Esophagus (tissue), 2 donors: ENCODE measurements around the gene F13B. TPM values are rescaled to one million over a fixed set of nuclear protein-coding genes. Genes with fewer than 3 reads are reported as not detected.
"Not testable (repeated sequence)": the region's sequence is repeated elsewhere in the genome, so short reads cannot be mapped to it uniquely, and the experiment has no call there.

Experiments
- H3K27ac ChIP-seq, 2 donors: one replicate each; pipeline ENCODE4 v1.5.1; 2013; ENCODE audit warnings: low read depth in 2 of 2, mild to moderate bottlenecking in 2 of 2, inconsistent platforms in 1 of 2, low read length in 1 of 2, moderate library complexity in 1 of 2
- H3K27me3 ChIP-seq, 2 donors: one replicate each; pipeline ENCODE4 v1.6.1; 2013; ENCODE audit warnings: low read length in 2 of 2, control low read depth in 1 of 2, mild to moderate bottlenecking in 1 of 2; ENCODE audit not compliant: insufficient read depth in 2 of 2, control insufficient read depth in 1 of 2
- H3K36me3 ChIP-seq, 2 donors: one replicate each; pipeline ENCODE4 v1.6.1; 2013; ENCODE audit warnings: low read length in 1 of 2; ENCODE audit not compliant: control insufficient read depth in 2 of 2, insufficient read depth in 2 of 2
- H3K4me1 ChIP-seq, 2 donors: one replicate each; pipeline ENCODE4 v1.6.1; 2013; ENCODE audit warnings: low read length in 1 of 2; ENCODE audit not compliant: control insufficient read depth in 2 of 2, insufficient read depth in 2 of 2
- H3K4me3 ChIP-seq, 2 donors: one replicate each; pipeline ENCODE4 v1.5.1; 2013; ENCODE audit warnings: low read length in 2 of 2, mild to moderate bottlenecking in 2 of 2, low read depth in 1 of 2, moderate library complexity in 1 of 2
- H3K9me3 ChIP-seq, 2 donors: one replicate each; pipeline ENCODE4 v1.6.1; 2013; ENCODE audit warnings: mild to moderate bottlenecking in 2 of 2, low read depth in 1 of 2, low read length in 1 of 2, moderate library complexity in 1 of 2; ENCODE audit not compliant: control insufficient read depth in 2 of 2, insufficient read depth in 1 of 2
- WGBS, 2 donors: extraction: QIAGEN DNeasy Blood & Tissue Kit; methylation state at CpG; one replicate each; pipeline ENCODE4 v1.1.7; 2013; 5-methylcytosine and 5-hydroxymethylcytosine counted together
- polyA plus RNA-seq, 2 donors: library from polyadenylated mRNA; stranded (reverse); fragments of 200-250 nt; gene quantifications; one replicate each; pipeline ENCODE4 v1.2.3, GENCODE V29; 2013
- donor health status: healthy with polysubstance abuse.
- donor health status: Bipolar disorder and iron deficiency.

F13B gene
- polyA plus RNA-seq, 2 donors: not detected

- Histone ChIP-seq H3K9me3 (no peaks in the 10 kb centered on the region), H3K36me3 (no peaks in the 10 kb centered on the region), H3K4me3 (no peak overlapping the region), H3K4me1 (no peaks in the 10 kb centered on the region), H3K27me3 (peaks cover 0 to 2% of the 10 kb centered on the region in 2 donors), H3K27ac (no peak overlapping the region)
- WGBS, 2 donors: 70 to 76% methylated on average over 2 of the region's 2 CpGs
Measured at GRCh38 chr1:197062692-197063091, 4.4 kb downstream of the F13B start.

GRCh38 chr1:197049100-197049499, 18.0 kb downstream of the F13B start:
- Histone ChIP-seq H3K36me3 (no peaks in the 10 kb centered on the region), H3K27ac (no peak overlapping the region), H3K27me3 (no peaks in the 10 kb centered on the region), H3K4me3 (no peak overlapping the region), H3K4me1 (no peaks in the 10 kb centered on the region), H3K9me3 (no peaks in the 10 kb centered on the region)

- Histone ChIP-seq H3K9me3 (no peaks in the 10 kb centered on the region), H3K4me3 (no peak overlapping the region), H3K27me3 (no peaks in the 10 kb centered on the region), H3K36me3 (no peaks in the 10 kb centered on the region), H3K27ac (no peak overlapping the region), H3K4me1 (no peaks in the 10 kb centered on the region)
- 32 to 59% methylated on average over 2 of the region's 4 CpGs for WGBS, 2 donors
Measured at GRCh38 chr1:197042676-197043341, 24.3 kb downstream of the F13B start.

- H3K4me3 ChIP-seq: no peak overlapping the region
- no peaks in the 10 kb centered on the region for H3K27me3 ChIP-seq
- H3K36me3 ChIP-seq: no peaks in the 10 kb centered on the region
- no peaks in the 10 kb centered on the region for H3K4me1 ChIP-seq
- no peak overlapping the region for H3K27ac ChIP-seq
- no peaks in the 10 kb centered on the region for H3K9me3 ChIP-seq
- 71 to 72% methylated on average over 7 of the region's 7 CpGs for WGBS, 2 donors
Measured at GRCh38 chr1:197041486-197042353, 25.3 kb downstream of the F13B start.

GRCh38 chr1:197036861-197037260, 30.2 kb downstream of the F13B start:
- no peaks in the 10 kb centered on the region for H3K9me3 ChIP-seq
- no peak overlapping the region for H3K27ac ChIP-seq
- WGBS, 2 donors: 92 to 93% methylated on average over 3 of the region's 3 CpGs
- H3K4me1 ChIP-seq: no peaks in the 10 kb centered on the region
- no peaks in the 10 kb centered on the region for H3K27me3 ChIP-seq
- H3K36me3 ChIP-seq: no peaks in the 10 kb centered on the region
- H3K4me3 ChIP-seq: no peak overlapping the region

- H3K4me3 ChIP-seq, H3K27ac ChIP-seq: not testable (repeated sequence)
- WGBS, 2 donors: 66 to 68% methylated on average over 6 of the region's 6 CpGs
Measured at GRCh38 chr1:197034631-197035339, 32.3 kb downstream of the F13B start.

GRCh38 chr1:197029749-197030148, 37.3 kb downstream of the F13B start:
- H3K27me3 ChIP-seq: no peaks in the 10 kb centered on the region
- no peaks in the 10 kb centered on the region for H3K4me1 ChIP-seq
- H3K27ac ChIP-seq: no peak overlapping the region
- H3K4me3 ChIP-seq: no peak overlapping the region
- H3K9me3 ChIP-seq: no peaks in the 10 kb centered on the region
- H3K36me3 ChIP-seq: no peaks in the 10 kb centered on the region

More at GRCh38 chr1:197034631-197035339, 32.3 kb downstream of the F13B start:
- not testable (repeated sequence) for H3K27me3 ChIP-seq, H3K36me3 ChIP-seq, H3K4me1 ChIP-seq, H3K9me3 ChIP-seq

- 66 to 73% methylated on average over 6 of the region's 6 CpGs for WGBS, 2 donors
- H3K27me3 ChIP-seq: no peaks in the 10 kb centered on the region
- H3K27ac ChIP-seq: no peak overlapping the region
- no peaks in the 10 kb centered on the region for H3K9me3 ChIP-seq
- H3K36me3 ChIP-seq: no peaks in the 10 kb centered on the region
- H3K4me3 ChIP-seq: no peak overlapping the region
- H3K4me1 ChIP-seq: no peaks in the 10 kb centered on the region
Measured at GRCh38 chr1:197027359-197027758, 39.7 kb downstream of the F13B start.

- 58 to 65% methylated on average over 1 of the region's 1 CpG for WGBS, 2 donors
- H3K36me3 ChIP-seq: no peaks in the 10 kb centered on the region
- H3K27ac ChIP-seq: no peak overlapping the region
- H3K27me3 ChIP-seq: no peaks in the 10 kb centered on the region
- H3K4me1 ChIP-seq: no peaks in the 10 kb centered on the region
- H3K4me3 ChIP-seq: no peak overlapping the region
- H3K9me3 ChIP-seq: no peaks in the 10 kb centered on the region
Measured at GRCh38 chr1:197024460-197024859, 42.6 kb downstream of the F13B start.
